Panc1 (cell line): ENCODE measurements around the gene ST6GAL2. TPM values are rescaled to one million over a fixed set of nuclear protein-coding genes. Genes with fewer than 3 reads are reported as not detected.

Experiments used
- ATAC-seq: fragments of 200-7000 bp; cut with Tn5 transposase; 2 replicates; pipeline ENCODE4 v1.9.1; 2020; ENCODE audit warnings: mild to moderate bottlenecking, moderate library complexity
- BruUV-seq: library from RNA; stranded (reverse); fragments of 400-500 nt; replicated peaks from 2 replicates; lab custom pipeline; 2021; lab: Mats Ljungman, UMichigan
- CTCF ChIA-PET: fragments of 300-600 bp; sonication (Branson Sonifier 250); formaldehyde crosslinking; loops from one replicate; lab custom pipeline; 2022; ENCODE audit warnings: antibody characterized with exemption; lab: Charles Lee
- POLR2A ChIA-PET: fragments of 300-600 bp; sonication (Branson Sonifier 250); formaldehyde crosslinking; loops from one replicate; lab custom pipeline; 2022; ENCODE audit warnings: antibody characterized with exemption; lab: Charles Lee
- DNase-seq: peaks from one replicate; pipeline ENCODE4 v3.0.0-alpha.2; 2010; ENCODE audit warnings: low read depth, low spot score
- H3K27ac ChIP-seq: 2 replicates; pipeline ENCODE4 v1.5.1; 2011; ENCODE audit warnings: mild to moderate bottlenecking, low read length, inconsistent platforms
- H3K27me3 ChIP-seq: fragments of 200-500 bp; sonication (Bioruptor generic); 2 replicates; pipeline ENCODE4 v1.6.0; 2014; ENCODE audit warnings: low read length, inconsistent platforms; ENCODE audit not compliant: control insufficient read depth, insufficient read depth
- H3K36me3 ChIP-seq: fragments of 200-500 bp; sonication (Bioruptor generic); 2 replicates; pipeline ENCODE4 v1.5.1; 2014; ENCODE audit warnings: inconsistent platforms, mild to moderate bottlenecking, low read length, moderate library complexity; ENCODE audit not compliant: control insufficient read depth, insufficient read depth
- H3K4me1 ChIP-seq: 2 replicates; pipeline ENCODE4 v1.5.1; 2011; ENCODE audit warnings: inconsistent platforms, mild to moderate bottlenecking, low read length, moderate library complexity; ENCODE audit not compliant: control insufficient read depth, insufficient read depth
- H3K4me3 ChIP-seq, 2 experiments: 2 replicates each; pipeline ENCODE4 v1.5.1; 2011 to 2012; ENCODE audit warnings: low read depth in 2 of 2, low read length in 2 of 2, mild to moderate bottlenecking in 2 of 2, inconsistent platforms in 1 of 2, moderate library complexity in 1 of 2
- H3K9me3 ChIP-seq: fragments of 200-500 bp; sonication (Bioruptor generic); 2 replicates; pipeline ENCODE4 v1.5.1; 2014; ENCODE audit warnings: low read depth, mild to moderate bottlenecking, inconsistent platforms, low read length, moderate library complexity; ENCODE audit not compliant: control insufficient read depth, insufficient read depth
- CTCF ChIP-seq: fragments of 450-650 bp; IDR thresholded peaks from 2 replicates; pipeline ENCODE4 v1.5.1; 2017; ENCODE audit warnings: mild to moderate bottlenecking
- POLR2AphosphoS5 ChIP-seq: IDR thresholded peaks from 2 replicates; pipeline ENCODE4 v1.6.1; 2012; ENCODE audit warnings: mild to moderate bottlenecking, low read depth, low read length, moderate library complexity
- REST ChIP-seq, 2 experiments: IDR thresholded peaks; 2 replicates each; pipeline ENCODE4 v1.6.1; 2011 to 2012; ENCODE audit warnings: low read depth in 2 of 2, control low read depth in 1 of 2, low read length in 1 of 2, mild to moderate bottlenecking in 1 of 2, moderate library complexity in 1 of 2; ENCODE audit not compliant: insufficient read depth in 1 of 2
- SIN3A ChIP-seq: IDR thresholded peaks from 2 replicates; pipeline ENCODE4 v1.6.1; 2012; ENCODE audit warnings: low read depth, mild to moderate bottlenecking, low read length, moderate library complexity, borderline replicate concordance; ENCODE audit not compliant: insufficient read depth
- TCF7L2 ChIP-seq: IDR thresholded peaks from 2 replicates; pipeline ENCODE4 v1.6.1; 2011; ENCODE audit warnings: mild to moderate bottlenecking, low read depth, low read length, inconsistent platforms
- in situ Hi-C: cut with HindIII; loops from 2 replicates; pipeline ENCODE4 v1.10.0; 2016; ENCODE audit warnings: low sequenced_read_pairs, low pct_unique_long_range_greater_than_20kb
- intact Hi-C: fragments of 100-400 bp; cut with micrococcal nuclease; formaldehyde crosslinking; loops from one replicate; pipeline ENCODE4 v1.10.0; 2022; ENCODE audit not compliant: unreplicated experiment
- total RNA-seq: library from RNA; stranded (reverse); gene quantifications from one replicate; pipeline ENCODE4 v1.2.1, GENCODE V29; 2021; ENCODE audit not compliant: unreplicated experiment

Gene ST6GAL2
- total RNA-seq, 1 experiment from 2014 or later, result not detected

- ChIA-PET POLR2A (no interaction called here), CTCF (no interaction called here)
- no peaks in the 10 kb centered on the region for H3K27me3 ChIP-seq
- DNase-seq, result no peak
- TF ChIP-seq REST (IDR thresholded peaks at IDR 0.05; ENCODE audit: insufficient read depth in 1 of 2, low read depth in 2 of 2, low read length in 1 of 2) (no peak), SIN3A (no peak), POLR2AphosphoS5 (no peak), TCF7L2 (no peak), CTCF (no peak)
- no peaks in the 10 kb centered on the region for H3K4me1 ChIP-seq
- H3K9me3 ChIP-seq, result no peaks in the 10 kb centered on the region
- intact Hi-C loops (no loop called here), in situ Hi-C loops (no loop called here)
- ATAC-seq, result no peak
- H3K4me3 ChIP-seq, result no peak overlapping the region
- H3K27ac ChIP-seq, result no peak overlapping the region
- BruUV-seq, result no TSS peak
- no peaks in the 10 kb centered on the region for H3K36me3 ChIP-seq
These were observed 126.0 kb downstream of the ST6GAL2 start for GRCh38 chr2:106759966-106760365.

- ChIA-PET POLR2A (no interaction called here), CTCF (no interaction called here)
- in situ Hi-C loops (no loop called here), intact Hi-C loops (no loop called here)
- TF ChIP-seq CTCF, result no peak
- no peak for TF ChIP-seq POLR2AphosphoS5
- TF ChIP-seq REST (IDR thresholded peaks at IDR 0.05; ENCODE audit: insufficient read depth in 1 of 2, low read depth in 2 of 2, low read length in 1 of 2), result no peak
- no peak for TF ChIP-seq SIN3A
- no peak for TF ChIP-seq TCF7L2
- DNase-seq, result no peak
- no peaks in the 10 kb centered on the region for H3K36me3 ChIP-seq
- H3K27ac ChIP-seq, result no peak overlapping the region
- H3K27me3 ChIP-seq, result no peaks in the 10 kb centered on the region
- no peaks in the 10 kb centered on the region for H3K4me1 ChIP-seq
- H3K9me3 ChIP-seq, result no peaks in the 10 kb centered on the region
- BruUV-seq, result no TSS peak
- H3K4me3 ChIP-seq, result no peak overlapping the region
- ATAC-seq, result no peak
These were observed 127.0 kb downstream of the ST6GAL2 start for GRCh38 chr2:106758901-106759497.
